ENCODE measurements around the gene PCDH17. TPM values are rescaled to one million over a fixed set of nuclear protein-coding genes. Genes with fewer than 3 reads are reported as not detected.

Gene PCDH17
- polyA plus RNA-seq, 3 donors, result not detected

GRCh38 chr13:57724486-57725272 is 93.1 kb downstream of the PCDH17 start:
- Mint-ChIP-seq H3K27ac (no peak overlapping the region), H3K9me3 (no peaks in the 10 kb centered on the region), H3K4me1 (no peaks in the 10 kb centered on the region), H3K27me3 (ENCODE audit: low read depth in 3 of 3) (peaks cover 0 to 3% (median 0%) of the 10 kb centered on the region in 3 donors), H3K36me3 (no peaks in the 10 kb centered on the region), H3K4me3 (no peak overlapping the region)
- H3K9me3 ChIP-seq (replicated peaks in 1 of 2; ENCODE audit: control insufficient read depth in 1 of 2, insufficient read depth in 1 of 2, low read length in 2 of 2), result no peaks in the 10 kb centered on the region
- no peaks in the 10 kb centered on the region for H4K20me1 ChIP-seq (ENCODE audit: insufficient read depth, low read length)
- no peak overlapping the region for H3K4me3 ChIP-seq (replicated peaks in 1 of 3; ENCODE audit: low read depth in 2 of 3, low read length in 3 of 3)
- intact Hi-C loops (cut with micrococcal nuclease), result no loop called here
- no peaks in the 10 kb centered on the region for H3K27me3 ChIP-seq (ENCODE audit: control insufficient read depth in 2 of 2, insufficient read depth in 2 of 2, low read length in 2 of 2)
- no peak for DNase-seq
- TF ChIP-seq CTCF (IDR thresholded peaks at IDR 0.05), result no peak
- no peaks in the 10 kb centered on the region for H3K79me2 ChIP-seq (ENCODE audit: insufficient read depth, low read length)
- H3K4me2 ChIP-seq (replicated peaks; ENCODE audit: extremely low read depth, low read length, poor library complexity, severe bottlenecking), result no peak overlapping the region
- H2AFZ ChIP-seq (ENCODE audit: insufficient read depth, low read depth, low read length, poor library complexity, severe bottlenecking), result no peak overlapping the region
- H3K27ac ChIP-seq (ENCODE audit: low read depth in 1 of 2, low read length in 2 of 2), result no peak overlapping the region
- H3K4me1 ChIP-seq (ENCODE audit: control insufficient read depth in 1 of 2, insufficient read depth in 2 of 2, low read length in 2 of 2), result no peaks in the 10 kb centered on the region
- WGBS (ENCODE audit: insufficient coverage), result 74% methylated on average over 12 of the region's 12 CpGs
- H3K36me3 ChIP-seq (replicated peaks in 1 of 2; ENCODE audit: control insufficient read depth in 1 of 2, insufficient read depth in 2 of 2, low read length in 2 of 2), result no peaks in the 10 kb centered on the region
- H3K9ac ChIP-seq (ENCODE audit: insufficient read depth, low read length, poor library complexity, severe bottlenecking), result no peak overlapping the region

GRCh38 chr13:57725480-57725879 is 93.9 kb downstream of the PCDH17 start:
- H3K79me2 ChIP-seq (ENCODE audit: insufficient read depth, low read length), result no peaks in the 10 kb centered on the region
- H3K27me3 Mint-ChIP-seq (ENCODE audit: low read depth in 3 of 3), result peaks cover 0 to 3% (median 0%) of the 10 kb centered on the region in 3 donors
- DNase-seq, result no peak
- no peaks in the 10 kb centered on the region for H3K36me3 Mint-ChIP-seq
- H3K27ac ChIP-seq (ENCODE audit: low read depth in 1 of 2, low read length in 2 of 2), result no peak overlapping the region
- no peak overlapping the region for H2AFZ ChIP-seq (ENCODE audit: insufficient read depth, low read depth, low read length, poor library complexity, severe bottlenecking)
- H3K36me3 ChIP-seq (replicated peaks in 1 of 2; ENCODE audit: control insufficient read depth in 1 of 2, insufficient read depth in 2 of 2, low read length in 2 of 2), result no peaks in the 10 kb centered on the region
- H3K4me2 ChIP-seq (replicated peaks; ENCODE audit: extremely low read depth, low read length, poor library complexity, severe bottlenecking), result no peak overlapping the region
- no peaks in the 10 kb centered on the region for H3K9me3 ChIP-seq (replicated peaks in 1 of 2; ENCODE audit: control insufficient read depth in 1 of 2, insufficient read depth in 1 of 2, low read length in 2 of 2)
- no peak overlapping the region for H3K27ac Mint-ChIP-seq
- no peak overlapping the region for H3K9ac ChIP-seq (ENCODE audit: insufficient read depth, low read length, poor library complexity, severe bottlenecking)
- H3K4me1 Mint-ChIP-seq, result no peaks in the 10 kb centered on the region
- no peaks in the 10 kb centered on the region for H3K9me3 Mint-ChIP-seq
- WGBS (ENCODE audit: insufficient coverage), result 80% methylated on average over 1 of the region's 2 CpGs
- intact Hi-C loops (cut with micrococcal nuclease), result no loop called here
- H3K4me3 Mint-ChIP-seq, result no peak overlapping the region
- H3K27me3 ChIP-seq (ENCODE audit: control insufficient read depth in 2 of 2, insufficient read depth in 2 of 2, low read length in 2 of 2), result no peaks in the 10 kb centered on the region
- H3K4me1 ChIP-seq (ENCODE audit: control insufficient read depth in 1 of 2, insufficient read depth in 2 of 2, low read length in 2 of 2), result no peaks in the 10 kb centered on the region
- H4K20me1 ChIP-seq (ENCODE audit: insufficient read depth, low read length), result no peaks in the 10 kb centered on the region
- no peak overlapping the region for H3K4me3 ChIP-seq (replicated peaks in 1 of 3; ENCODE audit: low read depth in 2 of 3, low read length in 3 of 3)
- TF ChIP-seq CTCF (IDR thresholded peaks at IDR 0.05), result no peak
